Activated CD4-positive, alpha-beta T cell treated with anti-CD3 and anti-CD28 coated beads, Interleukin-2, amount 10 ng/mL, durations not matched to agents 7 days and 5 days (primary cell): Measurements from ENCODE around the gene TMEM171. TPM values are rescaled to one million over a fixed set of nuclear protein-coding genes. Genes with fewer than 3 reads are reported as not detected.

Source experiments
- CTCF ChIA-PET: fragments of 350-600 bp; sonication (Branson Sonifier 250); formaldehyde crosslinking; loops from one replicate; lab custom pipeline; 2021; ENCODE audit warnings: antibody characterized with exemption; lab: Charles Lee
- POLR2A ChIA-PET: fragments of 350-600 bp; sonication (Branson Sonifier 250); formaldehyde crosslinking; loops from one replicate; lab custom pipeline; 2021; ENCODE audit warnings: antibody characterized with exemption; lab: Charles Lee
- DNase-seq: peaks from one replicate; pipeline ENCODE4 v3.0.0-alpha.2; 2020
- H3K27ac Mint-ChIP-seq: one replicate; pipeline ENCODE4 v1.8.0; 2021; ENCODE audit warnings: mild to moderate bottlenecking, moderate library complexity, mixed read lengths
- H3K27me3 Mint-ChIP-seq: one replicate; pipeline ENCODE4 v1.8.0; 2021; ENCODE audit warnings: mixed read lengths
- H3K36me3 Mint-ChIP-seq: one replicate; pipeline ENCODE4 v1.8.0; 2021; ENCODE audit warnings: low read depth, mixed read lengths
- H3K4me1 Mint-ChIP-seq: one replicate; pipeline ENCODE4 v1.8.0; 2021; ENCODE audit warnings: mixed read lengths
- H3K4me3 Mint-ChIP-seq: one replicate; pipeline ENCODE4 v1.8.0; 2021; ENCODE audit warnings: mild to moderate bottlenecking, moderate library complexity, mixed read lengths
- H3K9me3 Mint-ChIP-seq: one replicate; pipeline ENCODE4 v1.8.0; 2021; ENCODE audit warnings: mixed read lengths
- total RNA-seq, 2 experiments: library from RNA; stranded (reverse); gene quantifications; one replicate each; pipeline ENCODE4 v1.2.3, GENCODE V29; 2021

The TMEM171 gene
- total RNA-seq, 2 experiments from 2014 or later, result not detected

GRCh38 chr5:73171495-73171894 lies 51.1 kb downstream of the TMEM171 start:
- Mint-ChIP-seq H3K9me3 (no peaks in the 10 kb centered on the region), H3K27ac (no peak overlapping the region), H3K4me1 (no peaks in the 10 kb centered on the region), H3K4me3 (no peak overlapping the region), H3K36me3 (no peaks in the 10 kb centered on the region), H3K27me3 (peaks cover 82% of the 10 kb centered on the region)
- POLR2A ChIA-PET, result no interaction called here
- CTCF ChIA-PET, result no interaction called here
- DNase-seq, result no peak

DNA sequence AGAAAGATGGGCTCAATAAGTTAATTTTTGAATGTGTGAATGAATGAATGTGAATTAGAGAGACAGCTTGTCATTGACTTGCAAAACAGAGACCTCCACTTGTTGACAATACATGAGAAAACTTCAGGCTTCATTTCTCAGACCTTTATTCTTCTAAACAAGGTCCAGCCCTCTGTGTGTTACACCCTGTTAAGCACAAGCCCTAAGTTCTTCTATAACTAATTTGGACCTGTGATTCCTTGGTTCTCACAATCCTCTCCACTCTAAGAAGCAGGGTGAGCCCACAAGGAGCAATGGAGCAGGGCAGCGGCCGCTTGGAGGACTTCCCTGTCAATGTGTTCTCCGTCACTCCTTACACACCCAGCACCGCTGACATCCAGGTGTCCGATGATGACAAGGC lies 52.6 kb downstream of the TMEM171 start, which contains the start of gene TMEM174:
TSS of gene TMEM174 (plus strand) at position 243 of the 400 bp plus-strand sequence. CDS start at position 294, 51 bp downstream.
- Mint-ChIP-seq H3K4me3 (no peak within 1 kb of the TSS), H3K27ac (no peak within 1 kb of the TSS), H3K9me3 (no peaks in the 10 kb centered on the region), H3K4me1 (no peaks in the 10 kb centered on the region), H3K36me3 (no peaks in the 10 kb centered on the region), H3K27me3 (peaks cover 77% of the 10 kb centered on the region)
- ChIA-PET CTCF (no interaction called here), POLR2A (no interaction called here)
- DNase-seq, result no peak

DNA sequence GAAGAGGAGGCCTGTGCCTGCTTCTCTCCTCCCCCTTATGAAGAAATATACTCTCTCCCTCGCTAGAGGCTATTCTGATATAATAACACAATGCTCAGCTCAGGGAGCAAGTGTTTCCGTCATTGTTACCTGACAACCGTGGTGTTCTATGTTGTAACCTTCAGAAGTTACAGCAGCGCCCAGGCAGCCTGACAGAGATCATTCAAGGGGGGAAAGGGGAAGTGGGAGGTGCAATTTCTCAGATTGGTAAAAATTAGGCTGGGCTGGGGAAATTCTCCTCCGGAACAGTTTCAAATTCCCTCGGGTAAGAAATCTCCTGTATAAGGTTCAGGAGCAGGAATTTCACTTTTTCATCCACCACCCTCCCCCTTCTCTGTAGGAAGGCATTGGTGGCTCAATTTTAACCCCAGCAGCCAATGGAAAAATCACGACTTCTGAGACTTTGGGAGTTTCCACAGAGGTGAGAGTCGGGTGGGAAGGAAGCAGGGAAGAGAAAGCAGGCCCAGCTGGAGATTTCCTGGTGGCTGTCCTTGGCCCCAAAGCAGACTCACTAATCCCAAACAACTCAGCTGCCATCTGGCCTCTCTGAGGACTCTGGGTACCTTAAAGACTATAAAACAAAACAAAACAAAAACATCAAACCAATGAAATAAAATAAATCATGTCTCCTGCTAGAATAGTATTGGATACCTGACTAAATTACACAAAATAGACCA lies 53.9 kb downstream of the TMEM171 start:
- H3K27me3 Mint-ChIP-seq, result peaks cover 75% of the 10 kb centered on the region
- H3K4me1 Mint-ChIP-seq, result no peaks in the 10 kb centered on the region
- H3K36me3 Mint-ChIP-seq, result no peaks in the 10 kb centered on the region
- H3K4me3 Mint-ChIP-seq, result no peak overlapping the region
- ChIA-PET POLR2A (no interaction called here), CTCF (no interaction called here)
- H3K9me3 Mint-ChIP-seq, result no peaks in the 10 kb centered on the region
- no peak overlapping the region for H3K27ac Mint-ChIP-seq
- DNase-seq, result no peak

GRCh38 chr5:73176250-73176649 lies 55.9 kb downstream of the TMEM171 start:
- ChIA-PET CTCF (interaction anchor here (1.1 kb wide), 1 partner anchor 40 kb away, joined by 3 read pairs; no protein-coding TSS in a partner anchor), POLR2A (no interaction called here)
- Mint-ChIP-seq H3K4me1 (no peaks in the 10 kb centered on the region), H3K9me3 (no peaks in the 10 kb centered on the region), H3K36me3 (no peaks in the 10 kb centered on the region), H3K4me3 (no peak overlapping the region), H3K27me3 (peaks cover 74% of the 10 kb centered on the region), H3K27ac (no peak overlapping the region)
- no peak for DNase-seq

DNA sequence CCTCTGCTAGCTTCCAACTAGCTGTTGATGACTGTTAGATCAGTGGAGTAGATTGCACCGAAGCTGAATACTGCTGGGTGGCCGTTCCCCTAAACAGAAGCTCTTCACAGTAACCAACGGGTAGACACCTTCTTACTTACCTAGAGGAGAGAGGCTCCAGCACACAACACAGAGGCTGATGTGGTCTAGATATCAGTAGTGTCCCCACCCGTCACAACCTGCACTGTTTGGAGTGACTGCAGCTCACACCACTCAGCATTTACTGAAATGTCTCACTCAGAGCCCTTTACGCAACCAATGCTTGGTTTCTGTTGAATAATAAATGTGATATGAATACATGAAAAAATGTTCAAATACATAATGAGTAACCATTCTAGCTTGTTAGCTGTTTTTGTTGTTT lies 57.9 kb downstream of the TMEM171 start:
- Mint-ChIP-seq H3K4me1 (no peaks in the 10 kb centered on the region), H3K9me3 (no peaks in the 10 kb centered on the region), H3K4me3 (no peak overlapping the region), H3K36me3 (no peaks in the 10 kb centered on the region), H3K27me3 (peaks cover 70% of the 10 kb centered on the region), H3K27ac (no peak overlapping the region)
- no peak for DNase-seq
- POLR2A ChIA-PET, result no interaction called here
- CTCF ChIA-PET, result no interaction called here

GRCh38 chr5:73179730-73180129 lies 59.4 kb downstream of the TMEM171 start:
- Mint-ChIP-seq H3K27ac (no peak overlapping the region), H3K27me3 (peaks cover 66% of the 10 kb centered on the region), H3K4me3 (no peak overlapping the region), H3K36me3 (no peaks in the 10 kb centered on the region), H3K9me3 (peaks cover 3% of the 10 kb centered on the region), H3K4me1 (no peaks in the 10 kb centered on the region)
- CTCF ChIA-PET, result interaction anchor here (1.5 kb wide), 1 partner anchor 36 kb away, joined by 3 read pairs; no protein-coding TSS in a partner anchor
- POLR2A ChIA-PET, result no interaction called here
- no peak for DNase-seq

- DNase-seq, result no peak
- peaks cover 65% of the 10 kb centered on the region for H3K27me3 Mint-ChIP-seq
- H3K27ac Mint-ChIP-seq, result no peak overlapping the region
- no peaks in the 10 kb centered on the region for H3K4me1 Mint-ChIP-seq
- CTCF ChIA-PET, result no interaction called here
- no peak overlapping the region for H3K4me3 Mint-ChIP-seq
- POLR2A ChIA-PET, result no interaction called here
- H3K36me3 Mint-ChIP-seq, result no peaks in the 10 kb centered on the region
- H3K9me3 Mint-ChIP-seq, result peaks cover 3% of the 10 kb centered on the region
Observed at GRCh38 chr5:73180566-73180965, 60.2 kb downstream of the TMEM171 start.

Other genes with a start within 250 kb of the TMEM171 start
- gene FCHO2, start 164.5 kb upstream of the TMEM171 start, total RNA-seq, result under 1 TPM; 0.57 to 0.92 TPM
- gene TMEM174, start 52.6 kb downstream of the TMEM171 start, total RNA-seq, result not detected